PC-3 (cell line): ENCODE data around the gene RGS11.

ENCODE experiments used
- EZH2phosphoT487 ChIP-seq: fragments of 300-600 bp; sonication (generic); IDR thresholded peaks from 2 replicates; pipeline ENCODE4 v1.6.1; 2018; ENCODE audit warnings: mild to moderate bottlenecking, antibody characterized with exemption, low read length, borderline replicate concordance
- TF ChIP-seq, protein P1 (sequence below): fragments of 300-600 bp; sonication (generic); conservative IDR thresholded peaks from 2 replicates; pipeline ENCODE4 v1.5.1; 2017; ENCODE audit warnings: antibody characterized with exemption, low read depth, mild to moderate bottlenecking, low read length

DNA sequence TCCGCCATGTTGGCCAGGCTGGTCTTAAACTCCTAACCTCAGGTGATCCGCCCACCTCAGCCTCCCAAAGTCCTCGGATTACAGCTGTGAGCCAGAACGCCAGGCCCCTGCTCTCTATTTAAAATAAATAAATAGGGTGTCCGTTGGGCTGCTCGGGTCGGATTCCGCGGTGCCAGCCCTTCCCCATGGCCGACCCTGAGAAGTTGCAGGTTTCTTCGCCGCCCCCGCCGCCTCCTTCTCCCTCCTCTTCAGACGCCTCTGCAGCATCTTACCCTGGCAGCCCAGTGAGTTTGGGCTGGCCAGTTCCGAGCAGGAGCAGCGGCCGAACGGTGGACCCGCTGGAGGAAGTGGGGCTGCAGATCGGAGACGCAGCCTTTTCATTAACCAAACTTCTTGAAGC, 44.8 kb downstream of the RGS11 start:
- TF ChIP-seq, protein P1, sequence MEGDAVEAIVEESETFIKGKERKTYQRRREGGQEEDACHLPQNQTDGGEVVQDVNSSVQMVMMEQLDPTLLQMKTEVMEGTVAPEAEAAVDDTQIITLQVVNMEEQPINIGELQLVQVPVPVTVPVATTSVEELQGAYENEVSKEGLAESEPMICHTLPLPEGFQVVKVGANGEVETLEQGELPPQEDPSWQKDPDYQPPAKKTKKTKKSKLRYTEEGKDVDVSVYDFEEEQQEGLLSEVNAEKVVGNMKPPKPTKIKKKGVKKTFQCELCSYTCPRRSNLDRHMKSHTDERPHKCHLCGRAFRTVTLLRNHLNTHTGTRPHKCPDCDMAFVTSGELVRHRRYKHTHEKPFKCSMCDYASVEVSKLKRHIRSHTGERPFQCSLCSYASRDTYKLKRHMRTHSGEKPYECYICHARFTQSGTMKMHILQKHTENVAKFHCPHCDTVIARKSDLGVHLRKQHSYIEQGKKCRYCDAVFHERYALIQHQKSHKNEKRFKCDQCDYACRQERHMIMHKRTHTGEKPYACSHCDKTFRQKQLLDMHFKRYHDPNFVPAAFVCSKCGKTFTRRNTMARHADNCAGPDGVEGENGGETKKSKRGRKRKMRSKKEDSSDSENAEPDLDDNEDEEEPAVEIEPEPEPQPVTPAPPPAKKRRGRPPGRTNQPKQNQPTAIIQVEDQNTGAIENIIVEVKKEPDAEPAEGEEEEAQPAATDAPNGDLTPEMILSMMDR: no peak
- no peak for TF ChIP-seq EZH2phosphoT487
